Astrocyte of the hippocampus (primary cell): ENCODE results near the gene SCML1.
A peak's percentile ranks its signal among the peaks of the same experiment; 100 is the strongest.

ENCODE experiments used
- DNase-seq: peaks from one replicate; pipeline ENCODE4 v3.0.0; 2011; ENCODE audit warnings: low read depth, low spot score

The SCML1 gene

DNA sequence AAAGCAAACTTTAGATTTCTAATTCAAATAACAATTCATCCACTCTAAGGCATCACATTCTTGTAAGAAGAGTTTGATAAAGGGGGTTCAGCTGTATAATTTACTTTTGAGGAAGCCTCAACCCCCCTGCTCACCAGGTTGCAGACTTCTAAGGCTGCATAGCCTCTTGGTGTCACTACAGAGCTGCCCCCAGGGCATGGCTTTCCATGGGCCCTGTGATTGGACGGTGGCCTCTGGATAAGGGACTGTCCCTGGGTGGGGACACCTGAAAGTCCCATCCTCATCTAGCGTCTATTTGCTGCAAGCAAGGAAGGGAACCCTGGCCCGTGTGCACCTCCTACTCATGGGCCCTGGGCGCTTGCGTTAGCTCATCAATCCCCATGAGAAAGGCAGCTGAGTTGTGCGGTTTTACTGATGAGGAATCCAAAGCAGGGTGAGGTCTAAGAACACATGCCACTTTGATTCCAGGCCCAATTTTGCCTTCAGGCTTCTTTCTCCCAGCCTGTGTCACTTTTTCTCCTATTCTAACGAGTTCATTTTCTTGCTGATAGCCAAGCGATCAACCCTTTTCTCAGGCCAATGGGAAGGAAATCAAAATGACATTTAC is 51.8 kb downstream of the SCML1 start:
- DNase-seq = no peak

DNA sequence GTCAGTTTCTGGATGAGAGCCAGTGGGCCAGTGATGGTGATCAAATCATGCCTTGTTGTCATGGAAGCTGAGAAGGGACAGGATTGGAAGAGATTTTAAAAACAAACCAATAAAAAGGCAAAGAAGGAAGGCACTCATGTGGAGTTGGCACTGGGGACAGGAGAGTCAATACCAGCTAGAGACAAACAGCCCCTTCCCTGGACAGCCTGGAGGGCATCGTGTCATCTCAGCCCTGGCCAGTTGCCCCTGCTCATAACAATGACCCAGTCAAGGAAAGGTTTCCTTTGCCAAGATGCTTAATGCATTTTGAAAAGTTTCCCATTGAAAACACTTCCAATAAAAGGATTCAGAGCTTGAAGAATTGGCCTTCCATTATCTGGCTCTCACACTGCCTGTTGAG is 55.5 kb downstream of the SCML1 start:
- no peak for DNase-seq

DNA sequence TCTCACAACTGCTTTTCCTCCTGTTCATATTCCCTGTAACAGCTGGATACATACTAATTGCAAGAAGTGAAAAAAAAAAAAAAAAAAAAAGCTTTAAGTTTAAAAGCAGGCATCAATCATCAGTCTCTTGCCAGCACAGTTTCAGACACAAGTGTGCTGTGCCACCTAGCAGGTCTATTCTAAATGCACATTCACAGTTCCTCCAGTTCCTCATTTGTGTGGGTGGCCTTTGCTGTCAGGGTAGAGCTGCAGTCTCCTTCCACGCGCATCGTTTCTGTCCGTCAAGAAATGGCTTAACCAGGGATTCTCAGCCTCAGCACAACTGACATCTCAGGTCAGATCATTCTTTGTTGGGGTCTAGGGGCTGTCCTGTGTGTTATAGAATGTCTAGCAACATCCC is 61.6 kb downstream of the SCML1 start:
- DNase-seq = no peak

DNA sequence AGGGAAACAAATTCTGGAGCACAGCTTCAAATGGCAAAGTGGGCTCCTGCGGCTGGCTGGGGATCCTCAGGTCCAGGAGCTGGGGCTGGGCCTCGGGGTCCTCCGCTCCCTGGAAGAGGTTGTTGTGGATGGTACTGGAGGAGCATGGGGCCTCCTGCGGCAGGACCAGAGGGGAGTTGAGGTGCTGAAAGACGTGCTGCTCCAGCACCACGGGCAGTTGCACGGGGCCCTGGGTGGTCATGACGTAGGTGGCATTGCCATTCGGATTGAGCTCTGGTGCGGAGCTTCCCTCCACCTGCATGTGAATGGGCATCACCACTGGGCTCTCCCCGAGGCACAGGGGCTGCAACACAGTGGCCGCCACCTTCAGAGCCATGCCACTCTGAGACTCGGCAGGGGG is 64.1 kb downstream of the SCML1 start:
- DNase-seq = no peak

- DNase-seq = no peak
Measured at GRCh38 chrX:17802756-17803155, 65.5 kb downstream of the SCML1 start.

DNA sequence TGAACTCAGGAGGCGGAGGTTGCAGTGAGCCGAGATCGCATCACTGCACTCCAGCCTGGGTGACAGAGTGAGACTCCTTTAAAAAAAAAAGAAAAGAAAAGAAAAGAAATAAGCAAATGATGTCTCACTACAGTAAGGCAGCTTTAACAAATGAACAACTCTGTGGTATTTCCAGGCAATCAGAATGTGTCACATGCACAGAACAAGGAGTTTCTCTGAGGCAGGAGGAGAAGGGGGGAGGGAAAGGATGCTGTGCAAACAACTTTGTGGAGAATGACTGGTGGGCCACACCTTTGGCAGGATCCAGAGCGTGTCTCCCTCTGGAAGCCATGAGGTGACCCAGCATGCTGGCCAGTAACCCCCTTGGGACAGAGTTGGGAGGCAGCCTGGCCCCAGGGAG is 66.2 kb downstream of the SCML1 start:
- peak; percentile 20 for DNase-seq
